ENCODE measurements around the gene OGDHL. TPM values are rescaled to one million over a fixed set of nuclear protein-coding genes. Genes with fewer than 3 reads are reported as not detected.
"Not testable (repeated sequence)": the region's sequence is repeated elsewhere in the genome, so short reads cannot be mapped to it uniquely, and the experiment has no call there.

Gene OGDHL
- total RNA-seq, 1 donor, result under 0.01 TPM

DNA sequence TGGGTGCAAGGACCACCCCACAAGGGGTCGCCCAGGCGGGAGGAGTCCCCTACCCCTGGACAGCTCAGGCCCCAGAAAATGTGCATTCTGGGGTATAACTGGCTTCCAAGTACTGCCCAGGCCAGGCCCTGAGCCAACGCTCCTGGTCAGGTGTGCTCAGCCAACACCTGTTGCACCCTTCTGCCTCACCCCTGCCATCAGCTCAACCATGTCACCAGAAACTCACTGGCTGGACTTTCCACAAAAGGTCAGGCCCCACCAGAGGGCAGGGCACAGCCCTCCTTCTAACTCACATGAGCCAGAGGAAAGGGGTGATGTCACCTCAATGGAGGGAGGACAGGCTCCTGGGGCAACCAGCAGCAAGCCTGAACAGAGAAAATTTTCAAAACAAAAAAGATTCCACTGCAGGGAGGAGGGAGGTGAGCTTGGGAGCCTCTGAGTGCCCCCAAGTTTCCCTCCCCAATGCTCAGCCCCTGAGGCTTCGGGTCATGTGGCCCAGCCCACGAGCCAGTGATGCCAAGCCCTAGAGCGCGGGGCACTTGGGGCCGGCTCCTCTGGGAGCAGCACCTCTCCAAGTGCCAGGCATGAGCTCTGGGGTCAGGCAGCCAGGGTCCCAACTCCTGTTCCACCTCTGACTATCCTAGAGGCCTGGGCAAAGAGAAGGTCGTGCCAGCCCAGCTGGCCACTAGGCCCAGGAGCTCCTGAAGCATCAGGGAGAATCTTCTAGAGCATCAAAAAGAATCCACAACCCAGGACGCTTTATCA lies 2.2 kb downstream of the OGDHL start:
- H3K4me3 ChIP-seq (ENCODE audit: low read depth, low read length), result no peak overlapping the region
- TF ChIP-seq, protein P1, sequence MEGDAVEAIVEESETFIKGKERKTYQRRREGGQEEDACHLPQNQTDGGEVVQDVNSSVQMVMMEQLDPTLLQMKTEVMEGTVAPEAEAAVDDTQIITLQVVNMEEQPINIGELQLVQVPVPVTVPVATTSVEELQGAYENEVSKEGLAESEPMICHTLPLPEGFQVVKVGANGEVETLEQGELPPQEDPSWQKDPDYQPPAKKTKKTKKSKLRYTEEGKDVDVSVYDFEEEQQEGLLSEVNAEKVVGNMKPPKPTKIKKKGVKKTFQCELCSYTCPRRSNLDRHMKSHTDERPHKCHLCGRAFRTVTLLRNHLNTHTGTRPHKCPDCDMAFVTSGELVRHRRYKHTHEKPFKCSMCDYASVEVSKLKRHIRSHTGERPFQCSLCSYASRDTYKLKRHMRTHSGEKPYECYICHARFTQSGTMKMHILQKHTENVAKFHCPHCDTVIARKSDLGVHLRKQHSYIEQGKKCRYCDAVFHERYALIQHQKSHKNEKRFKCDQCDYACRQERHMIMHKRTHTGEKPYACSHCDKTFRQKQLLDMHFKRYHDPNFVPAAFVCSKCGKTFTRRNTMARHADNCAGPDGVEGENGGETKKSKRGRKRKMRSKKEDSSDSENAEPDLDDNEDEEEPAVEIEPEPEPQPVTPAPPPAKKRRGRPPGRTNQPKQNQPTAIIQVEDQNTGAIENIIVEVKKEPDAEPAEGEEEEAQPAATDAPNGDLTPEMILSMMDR (IDR thresholded peaks at IDR 0.05; ENCODE audit: insufficient read depth, low read depth, low read length), result no peak
- no peak for DNase-seq (ENCODE audit: low read depth)

DNA sequence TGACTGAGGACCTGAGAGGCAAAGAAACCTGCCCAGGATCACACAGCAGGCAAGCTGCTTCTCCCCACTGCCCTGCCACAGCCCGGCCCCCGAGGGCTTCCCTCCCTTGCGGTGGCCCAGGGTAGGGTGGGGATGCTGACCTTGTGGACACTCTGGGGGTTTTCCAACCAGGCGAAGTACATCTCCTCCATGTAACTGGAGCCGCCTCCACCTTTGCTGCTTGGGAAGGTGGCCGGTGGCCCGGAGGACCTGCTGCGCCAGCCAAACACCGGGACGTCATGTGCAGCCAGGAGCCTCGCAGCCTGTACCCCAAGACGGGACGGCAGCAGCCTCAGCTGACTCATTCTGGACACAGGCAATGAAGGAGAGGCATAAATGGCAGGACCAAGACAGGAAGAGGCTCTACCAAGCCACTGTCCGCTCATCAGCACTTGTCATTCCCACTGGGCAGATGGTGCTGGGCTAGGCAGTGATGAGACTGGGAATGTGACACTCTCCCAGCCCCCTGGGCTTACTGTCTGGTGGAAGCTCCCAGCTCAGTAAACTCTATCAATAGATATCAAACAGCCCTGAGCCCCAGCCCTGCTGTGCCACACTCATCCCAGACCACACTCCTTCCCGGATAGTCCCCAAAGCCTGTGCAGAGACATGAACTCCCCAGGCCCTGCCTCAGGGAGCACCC lies 3.7 kb downstream of the OGDHL start:
- no peak overlapping the region for H3K4me3 ChIP-seq (ENCODE audit: low read depth, low read length)
- DNase-seq (ENCODE audit: low read depth), result no peak
- TF ChIP-seq, protein P1 (IDR thresholded peaks at IDR 0.05; ENCODE audit: insufficient read depth, low read depth, low read length), result no peak

DNA sequence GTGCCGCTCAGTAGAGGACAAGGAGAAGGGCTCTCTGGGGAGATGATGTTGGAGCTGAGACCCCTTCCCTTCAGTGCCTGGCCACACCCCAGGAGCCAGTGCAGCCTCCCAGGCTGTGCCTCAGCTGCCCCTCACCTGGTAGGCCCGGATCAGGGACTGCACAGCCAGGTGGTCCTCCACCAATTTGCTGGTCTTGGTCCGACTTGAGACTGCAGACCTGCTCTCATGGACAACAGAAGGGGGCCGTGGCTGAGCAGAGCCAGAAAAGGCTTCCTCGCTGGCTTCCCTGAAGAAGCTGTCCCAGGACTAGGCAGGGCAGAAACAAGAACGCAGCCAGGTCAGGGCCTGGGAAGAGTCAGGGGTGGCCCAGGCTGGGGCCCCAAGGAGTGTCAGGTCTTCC lies 5.5 kb downstream of the OGDHL start:
- TF ChIP-seq, protein P1 (IDR thresholded peaks at IDR 0.05; ENCODE audit: insufficient read depth, low read depth, low read length), result no peak
- H3K4me3 ChIP-seq (ENCODE audit: low read depth, low read length), result no peak overlapping the region
- no peak for DNase-seq (ENCODE audit: low read depth)

DNA sequence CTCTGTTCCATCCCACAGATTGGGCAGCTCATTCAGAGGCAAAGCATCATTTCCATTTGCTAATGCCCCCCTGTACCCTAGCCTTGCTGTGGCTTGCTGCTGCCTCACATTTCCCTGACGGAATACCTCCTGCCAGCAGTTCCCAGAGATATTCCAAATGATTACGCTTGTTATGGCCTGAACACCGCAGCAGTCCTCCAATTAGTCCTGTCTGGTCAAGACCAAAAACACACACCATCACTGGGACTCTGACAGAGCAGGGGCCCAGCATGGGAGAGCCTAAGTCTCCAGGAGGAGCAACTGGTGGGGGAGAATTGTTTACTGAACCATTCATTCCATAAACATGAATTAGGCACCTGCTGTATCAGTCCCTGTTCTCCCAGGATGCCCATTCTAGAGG lies 6.1 kb downstream of the OGDHL start:
- TF ChIP-seq, protein P1 (IDR thresholded peaks at IDR 0.05; ENCODE audit: insufficient read depth, low read depth, low read length), result no peak
- no peak overlapping the region for H3K4me3 ChIP-seq (ENCODE audit: low read depth, low read length)
- DNase-seq (ENCODE audit: low read depth), result no peak

DNA sequence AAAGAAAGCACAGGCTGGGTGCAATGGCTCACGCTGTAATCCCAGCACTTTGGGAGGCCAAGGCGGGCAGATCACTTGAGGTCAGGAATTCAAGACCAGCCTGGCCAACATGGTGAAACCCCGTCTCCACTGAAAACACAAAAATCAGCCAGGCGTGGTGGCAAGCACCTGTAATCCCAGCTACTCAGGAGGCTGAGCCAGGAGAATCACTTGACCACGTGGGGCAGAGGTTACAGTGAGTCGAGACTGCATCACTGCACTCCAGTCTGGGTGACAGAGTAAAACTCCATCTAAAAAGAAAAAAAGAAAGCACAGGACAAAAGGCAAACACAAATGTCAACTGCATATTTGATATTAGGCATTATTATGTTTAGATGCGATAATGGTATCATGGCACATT lies 7.2 kb downstream of the OGDHL start:
- H3K4me3 ChIP-seq (ENCODE audit: low read depth, low read length); DNase-seq (ENCODE audit: low read depth): not testable (repeated sequence)

DNA sequence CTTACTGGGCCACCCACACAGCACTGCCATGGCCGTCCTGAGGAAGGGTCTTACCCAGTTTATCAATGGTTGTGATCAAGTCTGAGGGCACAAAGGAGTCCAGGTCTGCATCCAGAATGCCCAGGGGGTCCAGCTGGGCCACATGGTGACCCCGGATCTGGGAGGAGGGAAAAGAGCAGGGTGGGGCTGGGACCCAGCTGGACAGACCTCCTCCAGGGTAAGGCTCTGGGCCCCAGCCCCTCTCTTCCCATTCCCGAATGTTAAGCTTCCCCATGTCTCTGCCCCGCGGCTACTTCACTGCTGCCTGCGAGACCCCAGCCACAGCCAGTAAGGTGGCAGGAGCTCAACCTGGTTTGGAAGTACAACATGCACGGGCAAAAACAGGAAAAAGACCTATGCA lies 9.5 kb downstream of the OGDHL start:
- no peak overlapping the region for H3K4me3 ChIP-seq (ENCODE audit: low read depth, low read length)
- TF ChIP-seq, protein P1 (IDR thresholded peaks at IDR 0.05; ENCODE audit: insufficient read depth, low read depth, low read length), result no peak
- no peak for DNase-seq (ENCODE audit: low read depth)

DNA sequence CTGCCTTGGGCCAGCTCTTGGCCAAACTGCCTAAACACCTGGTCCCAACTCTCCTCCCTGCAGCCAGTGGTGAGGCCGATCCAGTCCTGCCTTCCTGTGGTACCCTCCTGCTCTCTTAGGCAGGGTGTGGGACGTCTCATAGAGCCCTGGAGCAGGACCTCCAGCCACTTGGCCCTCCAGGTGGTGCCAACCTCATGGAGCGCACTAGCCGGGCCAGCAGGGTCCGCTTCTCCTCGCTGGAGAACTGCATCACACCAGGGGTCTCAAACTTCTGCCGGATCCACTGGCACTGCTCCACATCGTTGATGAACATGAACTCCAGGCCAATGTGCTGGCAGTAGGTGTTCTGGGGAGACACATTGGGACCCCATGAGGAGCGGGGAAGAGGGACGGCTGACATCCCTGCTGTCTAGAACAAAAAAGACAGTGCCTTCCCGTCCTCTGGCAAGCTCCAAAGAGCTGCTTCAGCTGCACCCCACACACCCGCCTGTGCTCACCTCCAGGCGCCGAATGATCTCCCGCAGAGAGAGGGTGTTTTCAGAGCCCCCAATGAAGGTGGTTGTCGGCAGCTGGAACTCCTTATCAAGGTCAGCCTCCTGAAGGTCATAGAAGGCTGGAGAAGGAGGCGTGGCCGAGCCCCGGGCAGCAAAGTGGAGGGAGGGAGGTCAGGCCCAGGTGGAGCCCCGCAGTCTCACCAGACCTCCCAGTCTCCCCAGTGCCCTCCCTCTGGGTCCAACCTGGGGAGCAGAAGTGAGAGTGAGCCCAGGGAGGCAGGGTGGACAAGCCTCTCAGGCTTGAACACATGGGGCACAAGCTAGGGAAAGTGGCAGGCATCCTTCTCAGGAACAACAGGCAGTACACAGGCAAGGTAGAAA lies 10.2 kb downstream of the OGDHL start:
- TF ChIP-seq, protein P1 (IDR thresholded peaks at IDR 0.05; ENCODE audit: insufficient read depth, low read depth, low read length), result no peak
- no peak for DNase-seq (ENCODE audit: low read depth)

More for the DNA sequence above, 10.2 kb downstream of the OGDHL start:
- H3K4me3 ChIP-seq (ENCODE audit: low read depth, low read length), result no peak overlapping the region

Data from fibroblast of villous mesenchyme (primary cell).